Measurements from ENCODE around the gene MAGI1.
A peak's percentile ranks its signal among the peaks of the same experiment; 100 is the strongest.

MAGI1 gene

GRCh38 chr3:65796676-65797075 is 242.0 kb downstream of the MAGI1 start:
- DNase-seq (ENCODE audit: low read depth, low spot score), result no peak
- H3K4me3 ChIP-seq (ENCODE audit: low read length), result no peak overlapping the region

- no peak for DNase-seq (ENCODE audit: low read depth, low spot score)
- no peak overlapping the region for H3K4me3 ChIP-seq (ENCODE audit: low read length)
These were observed 243.6 kb downstream of the MAGI1 start for GRCh38 chr3:65795166-65795565.

- no peak for DNase-seq (ENCODE audit: low read depth, low spot score)
- H3K4me3 ChIP-seq (ENCODE audit: low read length), result no peak overlapping the region
These were observed 245.1 kb downstream of the MAGI1 start for GRCh38 chr3:65793495-65794200.

GRCh38 chr3:65788461-65788860 is 250.3 kb downstream of the MAGI1 start:
- no peak for DNase-seq (ENCODE audit: low read depth, low spot score)
- H3K4me3 ChIP-seq (ENCODE audit: low read length), result no peak overlapping the region

- no peak for DNase-seq (ENCODE audit: low read depth, low spot score)
- H3K4me3 ChIP-seq (ENCODE audit: low read length), result no peak overlapping the region
These were observed 250.9 kb downstream of the MAGI1 start for GRCh38 chr3:65787827-65788226.

- H3K4me3 ChIP-seq (ENCODE audit: low read length), result no peak overlapping the region
- DNase-seq (ENCODE audit: low read depth, low spot score), result no peak
These were observed 251.4 kb downstream of the MAGI1 start for GRCh38 chr3:65787340-65787739.

- H3K4me3 ChIP-seq (ENCODE audit: low read length), result no peak overlapping the region
- no peak for DNase-seq (ENCODE audit: low read depth, low spot score)
These were observed 251.8 kb downstream of the MAGI1 start for GRCh38 chr3:65786890-65787289.

- peak; percentile 55 for DNase-seq (ENCODE audit: low read depth, low spot score)
- no peak overlapping the region for H3K4me3 ChIP-seq (ENCODE audit: low read length)
These were observed 253.6 kb downstream of the MAGI1 start for GRCh38 chr3:65785065-65785645.

- H3K4me3 ChIP-seq (ENCODE audit: low read length), result no peak overlapping the region
- no peak for DNase-seq (ENCODE audit: low read depth, low spot score)
These were observed 255.6 kb downstream of the MAGI1 start for GRCh38 chr3:65783117-65783516.

- DNase-seq (ENCODE audit: low read depth, low spot score), result no peak
- no peak overlapping the region for H3K4me3 ChIP-seq (ENCODE audit: low read length)
These were observed 257.1 kb downstream of the MAGI1 start for GRCh38 chr3:65781594-65781993.

GRCh38 chr3:65779390-65779789 is 259.3 kb downstream of the MAGI1 start:
- H3K4me3 ChIP-seq (ENCODE audit: low read length), result no peak overlapping the region
- DNase-seq (ENCODE audit: low read depth, low spot score), result no peak

GRCh38 chr3:65778968-65779367 is 259.8 kb downstream of the MAGI1 start:
- no peak overlapping the region for H3K4me3 ChIP-seq (ENCODE audit: low read length)
- DNase-seq (ENCODE audit: low read depth, low spot score), result no peak

- DNase-seq (ENCODE audit: low read depth, low spot score), result no peak
- no peak overlapping the region for H3K4me3 ChIP-seq (ENCODE audit: low read length)
These were observed 261.7 kb downstream of the MAGI1 start for GRCh38 chr3:65777050-65777449.

- no peak overlapping the region for H3K4me3 ChIP-seq (ENCODE audit: low read length)
- DNase-seq (ENCODE audit: low read depth, low spot score), result no peak
These were observed 262.2 kb downstream of the MAGI1 start for GRCh38 chr3:65776494-65776893.

- no peak overlapping the region for H3K4me3 ChIP-seq (ENCODE audit: low read length)
- no peak for DNase-seq (ENCODE audit: low read depth, low spot score)
These were observed 262.6 kb downstream of the MAGI1 start for GRCh38 chr3:65776081-65776480.

- no peak overlapping the region for H3K4me3 ChIP-seq (ENCODE audit: low read length)
- no peak for DNase-seq (ENCODE audit: low read depth, low spot score)
These were observed 266.0 kb downstream of the MAGI1 start for GRCh38 chr3:65772758-65773157.

GRCh38 chr3:65767551-65767950 is 271.2 kb downstream of the MAGI1 start:
- DNase-seq (ENCODE audit: low read depth, low spot score), result no peak
- H3K4me3 ChIP-seq (ENCODE audit: low read length), result no peak overlapping the region

GRCh38 chr3:65762235-65762580 is 276.5 kb downstream of the MAGI1 start:
- no peak for DNase-seq (ENCODE audit: low read depth, low spot score)
- no peak overlapping the region for H3K4me3 ChIP-seq (ENCODE audit: low read length)

- peak; percentile 78 for DNase-seq (ENCODE audit: low read depth, low spot score)
- H3K4me3 ChIP-seq (ENCODE audit: low read length), result no peak overlapping the region
These were observed 277.1 kb downstream of the MAGI1 start for GRCh38 chr3:65761446-65762234.

GRCh38 chr3:65758876-65759598 is 279.7 kb downstream of the MAGI1 start:
- no peak for DNase-seq (ENCODE audit: low read depth, low spot score)
- H3K4me3 ChIP-seq (ENCODE audit: low read length), result no peak overlapping the region

All from Jurkat, Clone E6-1 (cell line).